Eye (tissue), 1 donor: ENCODE measurements around the gene RPS6KL1.

Experiments used
- DNase-seq: peaks from one replicate; pipeline ENCODE4 v3.0.0-alpha.2; 2015

Gene RPS6KL1, protein sequence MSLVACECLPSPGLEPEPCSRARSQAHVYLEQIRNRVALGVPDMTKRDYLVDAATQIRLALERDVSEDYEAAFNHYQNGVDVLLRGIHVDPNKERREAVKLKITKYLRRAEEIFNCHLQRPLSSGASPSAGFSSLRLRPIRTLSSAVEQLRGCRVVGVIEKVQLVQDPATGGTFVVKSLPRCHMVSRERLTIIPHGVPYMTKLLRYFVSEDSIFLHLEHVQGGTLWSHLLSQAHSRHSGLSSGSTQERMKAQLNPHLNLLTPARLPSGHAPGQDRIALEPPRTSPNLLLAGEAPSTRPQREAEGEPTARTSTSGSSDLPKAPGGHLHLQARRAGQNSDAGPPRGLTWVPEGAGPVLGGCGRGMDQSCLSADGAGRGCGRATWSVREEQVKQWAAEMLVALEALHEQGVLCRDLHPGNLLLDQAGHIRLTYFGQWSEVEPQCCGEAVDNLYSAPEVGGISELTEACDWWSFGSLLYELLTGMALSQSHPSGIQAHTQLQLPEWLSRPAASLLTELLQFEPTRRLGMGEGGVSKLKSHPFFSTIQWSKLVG

DNA sequence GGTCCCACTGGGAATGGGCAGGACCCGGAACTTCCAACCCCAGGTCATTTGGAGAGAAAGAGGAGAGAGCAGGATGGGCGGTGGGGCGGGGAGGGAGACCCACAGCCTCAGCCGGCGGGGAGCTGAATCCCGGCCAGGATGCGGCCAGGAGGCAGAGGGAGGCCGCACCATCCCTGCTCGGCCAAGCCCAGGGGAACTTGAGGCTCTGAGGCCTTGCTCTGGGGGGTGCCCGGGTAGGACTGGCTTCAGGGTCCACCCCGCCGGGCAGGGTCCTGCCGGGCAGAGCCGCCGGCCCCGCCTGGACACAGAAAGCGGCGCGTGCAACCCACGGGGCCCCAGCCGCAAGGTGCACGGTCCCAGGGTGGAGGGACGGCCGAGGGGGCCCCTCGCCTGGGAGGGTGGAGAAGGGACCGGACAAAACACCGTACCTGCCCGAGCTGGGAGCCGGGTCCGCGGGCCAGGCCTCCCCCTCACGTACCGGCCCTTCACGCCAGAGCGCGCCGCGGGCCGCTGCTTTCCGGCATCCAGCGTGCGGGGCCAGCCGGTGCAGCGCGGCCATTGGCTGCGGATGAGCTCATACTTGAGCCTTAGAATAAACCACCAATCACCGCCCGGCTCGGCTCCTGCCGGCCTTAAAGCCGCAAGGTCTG is at the start of gene RPS6KL1:
Gene RPS6KL1 (minus strand): TSS at position 509 of the 650 bp plus-strand sequence. CDS start 1,719 bp downstream, outside the sequence.
- DNase-seq: peak; percentile 93

GRCh38 chr14:74968811-74969210 is 45.8 kb upstream of the RPS6KL1 start:
- DNase-seq: no peak

DNA sequence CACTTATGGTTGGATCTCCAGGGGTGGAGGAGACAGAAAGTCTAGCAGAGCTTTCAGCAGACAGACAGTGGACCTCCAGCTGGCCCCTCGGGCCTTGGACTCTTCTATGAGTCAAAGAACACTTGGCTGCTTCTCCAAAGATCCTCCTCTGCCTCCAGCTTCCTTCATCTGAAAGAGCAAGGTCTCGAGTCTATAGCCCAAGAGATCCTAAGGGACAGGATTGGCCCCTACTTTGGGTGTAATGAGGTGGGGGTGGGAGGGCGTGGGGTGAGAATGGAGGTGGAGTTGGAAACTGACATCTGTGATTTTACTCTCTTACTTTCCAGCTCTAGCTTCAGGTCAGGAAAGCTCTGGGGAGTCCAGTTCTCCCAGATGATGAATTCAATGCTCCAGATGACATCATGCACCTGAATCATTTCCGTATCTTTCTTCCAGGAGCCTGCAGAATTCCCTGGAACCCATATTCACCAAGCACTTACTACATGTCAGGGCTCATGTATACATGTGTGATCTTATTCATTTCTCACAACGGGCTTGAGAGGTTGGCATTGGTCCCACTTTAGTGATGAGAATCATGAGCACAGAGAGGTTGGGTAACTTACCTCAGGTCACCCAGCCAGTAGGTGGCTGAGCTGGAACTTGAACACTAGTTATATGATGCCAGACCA is 42.6 kb upstream of the RPS6KL1 start:
- no peak for DNase-seq

- no peak for DNase-seq
Measured at GRCh38 chr14:74964787-74965485, 41.9 kb upstream of the RPS6KL1 start.

DNA sequence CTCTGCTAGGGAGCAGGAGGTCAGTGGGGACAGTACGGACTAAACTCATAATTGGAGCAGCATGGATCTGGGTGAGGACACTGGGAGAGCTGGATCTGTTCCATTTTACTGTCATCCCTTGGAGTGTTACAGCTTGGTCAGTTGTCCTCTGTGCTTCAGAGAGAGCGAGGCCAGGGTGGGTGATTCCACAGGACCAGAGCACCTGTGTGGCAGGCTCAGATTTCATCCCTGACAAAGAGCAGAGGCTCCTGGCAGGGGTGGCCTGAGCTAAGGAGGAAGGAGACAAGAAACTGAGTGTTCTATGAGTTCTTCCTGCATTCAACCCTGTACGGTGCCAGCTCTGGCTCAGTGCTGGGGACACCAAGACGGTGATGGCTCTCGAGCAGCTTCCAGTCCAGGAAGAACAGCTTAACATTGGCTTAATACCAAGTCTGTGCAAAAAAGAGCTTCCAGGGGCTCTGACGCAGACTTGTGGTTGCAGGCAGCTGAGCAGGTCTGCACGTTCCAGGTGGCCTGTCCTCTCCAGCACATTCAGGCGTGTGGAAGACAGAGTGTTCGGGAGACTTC is 40.7 kb upstream of the RPS6KL1 start:
- DNase-seq: no peak

GRCh38 chr14:74963178-74963704 is 40.2 kb upstream of the RPS6KL1 start:
- DNase-seq: no peak

DNA sequence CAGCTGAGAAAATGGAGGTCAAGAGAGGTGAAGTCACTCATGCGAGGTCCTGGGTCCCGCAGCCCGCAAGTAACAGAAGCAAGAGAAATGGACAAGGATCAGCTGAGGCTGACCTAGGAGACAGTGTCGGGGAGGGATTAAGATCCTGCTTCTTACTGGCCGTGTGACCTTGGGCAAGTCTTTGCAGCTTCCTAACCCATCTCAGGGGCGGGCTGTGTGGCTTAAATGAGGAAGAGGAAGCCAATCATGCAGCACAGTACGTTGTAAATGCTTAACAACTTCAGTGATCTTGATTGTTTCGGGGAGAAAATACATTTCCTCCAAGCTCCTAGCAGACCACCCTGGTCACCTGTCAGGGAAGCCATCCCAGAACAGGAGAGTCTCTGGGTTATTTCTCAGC is 39.4 kb upstream of the RPS6KL1 start:
- no peak for DNase-seq

DNA sequence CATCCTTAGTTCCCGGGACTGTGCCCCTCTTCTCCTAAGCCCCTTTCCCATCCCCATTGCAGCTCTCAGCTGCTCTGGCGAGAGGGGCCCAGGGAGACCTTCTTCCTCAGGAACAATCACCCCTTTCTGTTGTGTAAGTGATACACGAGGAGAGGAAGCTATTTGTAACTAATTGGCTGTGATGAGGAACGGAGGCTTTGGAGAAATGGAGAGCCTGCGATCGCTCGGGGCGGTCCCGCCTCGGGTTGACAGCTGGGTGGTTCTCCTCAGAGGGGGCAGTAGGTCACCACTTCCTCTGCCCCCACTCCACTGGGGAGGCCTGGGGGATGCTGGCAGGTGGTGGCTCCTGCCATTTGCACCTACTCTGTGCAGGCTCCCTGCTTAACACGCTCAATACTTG is 39.0 kb upstream of the RPS6KL1 start:
- peak; percentile 57 for DNase-seq

GRCh38 chr14:74961238-74961911 is 38.3 kb upstream of the RPS6KL1 start:
- DNase-seq: no peak

GRCh38 chr14:74960736-74961135 is 37.7 kb upstream of the RPS6KL1 start:
- DNase-seq: no peak

- no peak for DNase-seq
Measured at GRCh38 chr14:74959596-74960180, 36.6 kb upstream of the RPS6KL1 start.

DNA sequence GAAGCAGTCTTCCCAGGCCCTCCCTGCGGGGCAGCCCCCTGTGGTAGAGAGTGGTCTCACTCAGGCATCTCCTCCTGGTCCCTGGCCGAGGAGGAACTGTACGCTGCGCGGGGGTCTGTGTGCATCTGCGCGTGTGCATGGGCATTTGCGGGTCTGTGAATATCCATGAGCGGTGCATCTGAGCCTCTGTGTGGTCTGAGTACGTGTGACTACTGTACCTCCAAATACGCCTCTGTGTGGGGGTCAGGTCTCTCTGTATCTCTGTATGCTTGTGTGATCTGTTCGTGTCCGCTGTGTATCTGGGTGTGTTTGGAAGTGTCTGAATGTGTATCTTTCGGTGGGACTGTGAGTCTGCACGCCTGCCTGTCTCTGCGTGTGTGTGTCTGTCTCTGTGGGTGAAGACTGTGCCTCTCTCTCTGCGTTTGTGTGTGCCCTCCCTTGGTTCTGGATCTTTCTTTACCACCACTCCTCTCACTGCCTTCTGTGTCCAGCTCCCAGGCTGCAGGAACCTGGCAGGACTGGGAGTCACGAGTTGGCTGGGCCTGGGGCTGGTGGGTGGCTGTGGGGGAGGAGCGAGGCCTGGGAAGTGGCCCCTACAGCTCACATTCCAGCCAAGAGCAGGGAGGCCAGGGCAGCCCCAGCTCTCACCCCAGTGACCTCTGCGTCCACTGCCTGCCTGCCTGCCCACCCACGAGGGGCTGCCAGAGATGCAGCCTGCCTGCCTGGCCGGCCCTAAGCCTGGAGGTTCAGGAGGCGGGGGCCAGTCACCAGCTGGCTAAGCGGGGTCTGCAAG is 33.4 kb upstream of the RPS6KL1 start:
- peak; percentile 66 for DNase-seq

GRCh38 chr14:74956027-74956279 is 32.9 kb upstream of the RPS6KL1 start:
- peak; percentile 58 for DNase-seq

GRCh38 chr14:74955229-74956026 is 32.4 kb upstream of the RPS6KL1 start, which contains the start of gene PGF:
Gene PGF, minus strand, starts transcription at chr14:74955597. Its CDS starts 355 bp downstream, at chr14:74955242.
- peak; percentile 77 for DNase-seq

- DNase-seq: peak; percentile 52
Measured at GRCh38 chr14:74954947-74955228, 31.8 kb upstream of the RPS6KL1 start.

GRCh38 chr14:74954232-74954946 is 31.3 kb upstream of the RPS6KL1 start:
- DNase-seq: peak; percentile 72

DNA sequence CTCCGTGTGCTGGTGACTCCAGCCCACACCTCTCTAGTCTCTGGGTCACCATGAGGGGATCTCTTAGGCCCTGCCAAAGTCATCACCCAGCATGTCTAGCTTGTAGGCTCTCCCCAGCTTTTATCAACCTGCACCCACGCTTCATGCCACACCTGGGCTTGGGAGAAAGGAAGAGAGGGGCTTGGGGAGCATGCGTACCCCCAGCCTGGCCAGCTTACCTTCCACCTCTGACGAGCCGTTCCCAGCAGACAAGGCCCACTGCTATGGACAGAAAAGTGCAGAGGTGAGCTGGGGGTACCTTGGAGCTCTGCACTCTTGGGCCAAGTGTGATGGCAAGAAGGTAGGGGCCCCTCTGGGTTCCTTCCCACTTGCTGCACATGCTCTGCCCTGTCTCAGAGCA is 30.6 kb upstream of the RPS6KL1 start:
- DNase-seq: no peak

DNA sequence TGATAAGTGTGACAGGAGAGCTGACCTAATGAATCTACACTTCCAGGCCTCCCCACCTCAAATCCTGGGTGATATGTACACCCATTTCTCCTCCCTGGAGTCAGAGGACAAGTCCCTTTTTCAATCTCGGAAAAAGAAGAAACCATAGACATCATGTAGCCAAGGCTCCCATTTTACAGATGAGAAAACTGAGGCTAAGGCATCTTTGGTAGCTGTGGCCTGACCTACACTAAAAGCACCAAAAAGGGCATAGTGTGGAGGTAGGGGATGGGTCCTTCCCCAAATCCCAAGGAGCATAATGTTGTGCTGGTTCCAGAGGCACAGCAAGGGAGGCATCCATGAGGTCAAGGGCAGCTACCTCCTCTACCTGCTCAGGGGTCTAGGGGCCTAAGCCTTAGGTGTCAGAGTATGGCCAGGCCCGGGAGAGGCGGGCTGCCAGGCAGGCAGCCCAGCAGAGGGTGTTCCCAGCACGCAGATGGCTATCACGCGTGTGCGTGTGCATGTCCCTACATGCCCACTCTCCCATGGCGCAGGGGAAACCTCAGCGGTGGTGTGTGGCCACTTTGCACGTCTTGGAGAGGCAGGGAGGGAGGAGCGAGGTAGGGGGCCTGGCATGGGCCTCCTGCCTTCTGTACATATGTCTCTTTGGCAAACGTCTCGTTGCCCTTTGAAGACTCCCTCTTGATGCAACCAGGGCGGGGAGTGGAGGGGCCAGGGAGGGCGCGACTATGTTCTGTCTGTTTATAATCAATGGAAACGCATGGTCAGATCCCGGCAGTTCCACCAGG is 29.8 kb upstream of the RPS6KL1 start:
- no peak for DNase-seq
